ENCODE measurements around the gene TMEM109. TPM values are rescaled to one million over a fixed set of nuclear protein-coding genes. Genes with fewer than 3 reads are reported as not detected.
A peak's percentile ranks its signal among the peaks of the same experiment; 100 is the strongest.

TMEM109 gene
- total RNA-seq, 2 experiments from 2014 or later = 27.8 to 32.9 TPM

DNA sequence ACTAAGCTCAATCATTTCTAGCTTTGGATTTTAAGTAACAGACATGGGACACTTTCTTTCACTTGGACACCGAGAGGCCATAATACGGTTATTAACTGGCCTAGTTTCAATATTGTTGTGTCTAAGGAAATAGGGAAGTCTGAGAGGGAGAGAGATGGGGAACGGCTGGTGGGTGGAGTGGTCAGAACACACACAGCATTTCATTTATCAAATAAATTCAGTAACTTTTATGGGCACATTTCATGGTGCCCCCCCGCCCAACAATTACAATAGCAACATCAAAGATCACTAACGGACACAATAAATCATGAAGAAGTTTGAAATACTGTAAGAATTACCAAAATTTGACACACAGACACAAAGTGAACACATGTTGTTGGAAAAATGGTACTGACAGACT lies 18.3 kb upstream of the TMEM109 start:
- H3K4me3 ChIP-seq (ENCODE audit: low read length) = no peak overlapping the region
- no peaks in the 10 kb centered on the region for H3K9me3 Mint-ChIP-seq
- TF ChIP-seq, protein P1, sequence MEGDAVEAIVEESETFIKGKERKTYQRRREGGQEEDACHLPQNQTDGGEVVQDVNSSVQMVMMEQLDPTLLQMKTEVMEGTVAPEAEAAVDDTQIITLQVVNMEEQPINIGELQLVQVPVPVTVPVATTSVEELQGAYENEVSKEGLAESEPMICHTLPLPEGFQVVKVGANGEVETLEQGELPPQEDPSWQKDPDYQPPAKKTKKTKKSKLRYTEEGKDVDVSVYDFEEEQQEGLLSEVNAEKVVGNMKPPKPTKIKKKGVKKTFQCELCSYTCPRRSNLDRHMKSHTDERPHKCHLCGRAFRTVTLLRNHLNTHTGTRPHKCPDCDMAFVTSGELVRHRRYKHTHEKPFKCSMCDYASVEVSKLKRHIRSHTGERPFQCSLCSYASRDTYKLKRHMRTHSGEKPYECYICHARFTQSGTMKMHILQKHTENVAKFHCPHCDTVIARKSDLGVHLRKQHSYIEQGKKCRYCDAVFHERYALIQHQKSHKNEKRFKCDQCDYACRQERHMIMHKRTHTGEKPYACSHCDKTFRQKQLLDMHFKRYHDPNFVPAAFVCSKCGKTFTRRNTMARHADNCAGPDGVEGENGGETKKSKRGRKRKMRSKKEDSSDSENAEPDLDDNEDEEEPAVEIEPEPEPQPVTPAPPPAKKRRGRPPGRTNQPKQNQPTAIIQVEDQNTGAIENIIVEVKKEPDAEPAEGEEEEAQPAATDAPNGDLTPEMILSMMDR (IDR thresholded peaks at IDR 0.05) = no peak
- DNase-seq (no peak), ATAC-seq (ENCODE audit: poor library complexity) (no peak)
- no peaks in the 10 kb centered on the region for H3K4me1 Mint-ChIP-seq (ENCODE audit: low read depth)
- no peak overlapping the region for H3K27ac ChIP-seq (ENCODE audit: low read depth in 1 of 2, low read length in 2 of 2)
- H3K27me3 ChIP-seq (ENCODE audit: control insufficient read depth in 1 of 2, insufficient read depth in 2 of 2, low read length in 2 of 2) = no peaks in the 10 kb centered on the region
- no peak overlapping the region for H3K27ac Mint-ChIP-seq
- peaks cover 87% of the 10 kb centered on the region for H3K36me3 ChIP-seq (ENCODE audit: insufficient read depth, low read length)
- H3K36me3 Mint-ChIP-seq (ENCODE audit: low read depth) = peaks cover 97% of the 10 kb centered on the region
- H3K4me3 Mint-ChIP-seq = no peak overlapping the region
- no peaks in the 10 kb centered on the region for H3K9me3 ChIP-seq (ENCODE audit: control insufficient read depth in 1 of 2, insufficient read depth in 1 of 2, low read length in 2 of 2)
- intact Hi-C loops (cut with DNase I, micrococcal nuclease) = no loop called here
- ChIA-PET CTCF (interaction anchor here (1.4 kb wide), 1 partner anchor 65 kb away, joined by 6 read pairs; no protein-coding TSS in a partner anchor), POLR2A (no interaction called here)
- H3K27me3 Mint-ChIP-seq = no peaks in the 10 kb centered on the region
- peaks cover 3% of the 10 kb centered on the region for H3K4me1 ChIP-seq (ENCODE audit: insufficient read depth, low read length)

DNA sequence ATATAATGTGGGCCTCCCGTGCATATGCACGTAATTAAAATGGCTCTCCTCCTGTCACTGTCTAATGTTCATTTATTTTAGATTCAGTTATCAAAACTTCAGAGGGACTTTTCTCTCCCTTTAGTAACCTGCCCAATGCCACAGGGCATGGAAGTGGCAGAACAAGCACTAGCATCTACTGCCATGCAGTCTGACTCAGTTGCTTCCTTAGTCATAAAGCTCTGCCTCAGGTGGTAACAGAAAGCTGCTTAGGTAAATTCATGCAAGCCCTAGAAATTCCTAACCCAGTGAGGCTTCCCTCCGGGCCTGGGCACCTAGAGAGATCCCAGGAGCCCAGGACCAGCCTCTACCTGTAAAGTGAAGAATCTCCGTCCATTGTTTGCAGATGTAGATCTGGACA lies 16.5 kb upstream of the TMEM109 start:
- ChIA-PET CTCF (interaction anchor here (1.0 kb wide), 1 partner anchor 66 kb away, joined by 3 read pairs; no protein-coding TSS in a partner anchor), POLR2A (interaction anchor here (1.5 kb wide), 1 partner anchor 9 kb away, joined by 3 read pairs; the partner anchor contains the start of gene PRPF19)
- Mint-ChIP-seq H3K27ac (no peak overlapping the region), H3K9me3 (no peaks in the 10 kb centered on the region), H3K4me3 (no peak overlapping the region), H3K27me3 (no peaks in the 10 kb centered on the region), H3K36me3 (ENCODE audit: low read depth) (peaks cover 97% of the 10 kb centered on the region), H3K4me1 (ENCODE audit: low read depth) (peaks cover 3% of the 10 kb centered on the region)
- Histone ChIP-seq H3K36me3 (ENCODE audit: insufficient read depth, low read length) (peaks cover 95% of the 10 kb centered on the region), H3K27ac (ENCODE audit: low read depth in 1 of 2, low read length in 2 of 2) (no peak overlapping the region), H3K4me3 (ENCODE audit: low read length) (no peak overlapping the region), H3K27me3 (ENCODE audit: control insufficient read depth in 1 of 2, insufficient read depth in 2 of 2, low read length in 2 of 2) (no peaks in the 10 kb centered on the region), H3K4me1 (ENCODE audit: insufficient read depth, low read length) (peaks cover 3% of the 10 kb centered on the region), H3K9me3 (ENCODE audit: control insufficient read depth in 1 of 2, insufficient read depth in 1 of 2, low read length in 2 of 2) (no peaks in the 10 kb centered on the region)
- ATAC-seq (ENCODE audit: poor library complexity) (no peak), DNase-seq (no peak)
- intact Hi-C loops (cut with DNase I, micrococcal nuclease) = no loop called here
- TF ChIP-seq, protein P1 (IDR thresholded peaks at IDR 0.05) = no peak

DNA sequence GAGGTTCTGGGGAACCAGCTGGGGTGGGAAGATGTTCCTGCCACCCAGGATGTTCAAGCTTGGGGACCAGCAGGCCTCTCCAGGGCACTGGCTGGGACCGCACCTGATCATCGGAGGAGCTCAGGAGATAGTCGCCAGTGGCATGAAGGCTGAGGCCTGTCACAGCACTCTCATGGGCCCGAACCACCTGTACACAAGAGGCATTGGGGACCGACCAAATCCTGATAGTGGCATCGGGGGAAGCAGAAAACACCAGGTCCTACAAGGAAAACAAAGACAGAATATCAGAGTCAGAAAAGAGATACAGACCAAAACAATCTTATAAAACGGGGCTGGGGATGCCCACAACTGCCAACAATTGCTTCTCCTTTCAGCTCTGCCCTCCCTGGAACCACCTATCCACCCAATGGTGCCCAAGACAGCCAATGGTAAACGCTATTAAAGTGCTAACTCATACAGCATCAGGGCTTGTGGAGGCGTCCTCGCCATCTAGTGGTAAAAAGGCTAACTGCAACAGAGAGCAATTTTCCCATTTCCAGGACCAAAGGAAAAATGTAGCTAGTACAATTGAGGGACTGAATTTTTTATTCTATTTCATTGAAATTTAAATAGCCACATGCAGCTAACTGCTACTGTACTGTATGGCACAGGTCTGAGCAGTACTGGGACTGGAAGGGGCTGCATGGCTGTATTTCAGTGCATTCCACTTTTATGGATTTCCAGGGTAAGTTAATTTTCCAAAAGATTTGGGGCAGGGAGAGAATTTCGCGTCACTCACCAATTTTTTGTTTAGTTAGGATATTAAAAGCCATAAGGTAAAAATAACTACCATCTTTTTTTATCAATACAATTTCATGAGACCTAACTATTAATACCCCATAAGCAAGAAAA lies 14.7 kb upstream of the TMEM109 start:
- no peaks in the 10 kb centered on the region for H3K27me3 ChIP-seq (ENCODE audit: control insufficient read depth in 1 of 2, insufficient read depth in 2 of 2, low read length in 2 of 2)
- no peak overlapping the region for H3K4me3 Mint-ChIP-seq
- ChIA-PET POLR2A (no interaction called here), CTCF (interaction anchor here (0.6 to 2.8 kb wide), 12 partner anchors 9 to 260 kb away, joined by 3 to 25 read pairs (median 4); partner anchors contain the start of gene TMEM109)
- peaks cover 96% of the 10 kb centered on the region for H3K36me3 ChIP-seq (ENCODE audit: insufficient read depth, low read length)
- intact Hi-C loops (cut with DNase I, micrococcal nuclease) = loop anchor here (1.0 to 2.0 kb wide), 2 partner anchors 68 to 124 kb away; no protein-coding TSS in a partner anchor
- no peak overlapping the region for H3K4me3 ChIP-seq (ENCODE audit: low read length)
- peaks cover 21% of the 10 kb centered on the region for H3K4me1 Mint-ChIP-seq (ENCODE audit: low read depth)
- DNase-seq (peak in 5 of 14 experiments; percentile 11 to 76 (median 41)), ATAC-seq (ENCODE audit: poor library complexity) (peak; percentile 70)
- H3K4me1 ChIP-seq (ENCODE audit: insufficient read depth, low read length) = peaks cover 11% of the 10 kb centered on the region
- TF ChIP-seq, protein P1 (IDR thresholded peaks at IDR 0.05) = peak; percentile 90
- H3K27me3 Mint-ChIP-seq = no peaks in the 10 kb centered on the region
- H3K27ac Mint-ChIP-seq = no peak overlapping the region
- H3K27ac ChIP-seq (ENCODE audit: low read depth in 1 of 2, low read length in 2 of 2) = no peak overlapping the region
- peaks cover 99% of the 10 kb centered on the region for H3K36me3 Mint-ChIP-seq (ENCODE audit: low read depth)
- no peaks in the 10 kb centered on the region for H3K9me3 ChIP-seq (ENCODE audit: control insufficient read depth in 1 of 2, insufficient read depth in 1 of 2, low read length in 2 of 2)
- no peaks in the 10 kb centered on the region for H3K9me3 Mint-ChIP-seq

All from CD4-positive, alpha-beta T cell (primary cell).